Endometrial microvascular endothelial cells (primary cell): ENCODE measurements around the gene PRR13. TPM values are rescaled to one million over a fixed set of nuclear protein-coding genes. Genes with fewer than 3 reads are reported as not detected.
"Not testable (repeated sequence)": the region's sequence is repeated elsewhere in the genome, so short reads cannot be mapped to it uniquely, and the experiment has no call there.

Experiments
- in situ Hi-C: cut with HindIII; loops from 2 replicates; pipeline ENCODE4 v1.10.0; 2017; ENCODE audit warnings: low sequenced_read_pairs, low pct_unique_long_range_greater_than_20kb; ENCODE audit errors: inconsistent ontology term
- total RNA-seq: library from RNA; depleted of rRNA; stranded (reverse); fragments of >200 nt; gene quantifications from one replicate; pipeline ENCODE4 v1.2.3, GENCODE V29; 2015; ENCODE audit errors: inconsistent ontology term

The PRR13 gene
- total RNA-seq, 1 donor from 2014 or later, result 91.8 TPM

GRCh38 chr12:53464685-53465418, 23.3 kb downstream of the PRR13 start:
- in situ Hi-C loops, result no loop called here

GRCh38 chr12:53465679-53466078, 24.1 kb downstream of the PRR13 start:
- in situ Hi-C loops, result no loop called here

- in situ Hi-C loops, result no loop called here
Measured at GRCh38 chr12:53466640-53467039, 25.1 kb downstream of the PRR13 start.

GRCh38 chr12:53467082-53467481, 25.5 kb downstream of the PRR13 start:
- in situ Hi-C loops, result no loop called here

GRCh38 chr12:53467880-53468279, 26.3 kb downstream of the PRR13 start:
- in situ Hi-C loops, result no loop called here

GRCh38 chr12:53468282-53468681, 26.7 kb downstream of the PRR13 start:
- in situ Hi-C loops, result no loop called here

GRCh38 chr12:53472056-53472582, 30.6 kb downstream of the PRR13 start:
- in situ Hi-C loops, result no loop called here

- in situ Hi-C loops, result no loop called here
Measured at GRCh38 chr12:53474077-53474476, 32.5 kb downstream of the PRR13 start.

- in situ Hi-C loops, result no loop called here
Measured at GRCh38 chr12:53474819-53475218, 33.3 kb downstream of the PRR13 start.

GRCh38 chr12:53476769-53477209, 35.3 kb downstream of the PRR13 start:
- in situ Hi-C loops, result no loop called here

- in situ Hi-C loops, result no loop called here
Measured at GRCh38 chr12:53478865-53479264, 37.3 kb downstream of the PRR13 start.

- in situ Hi-C loops, result no loop called here
Measured at GRCh38 chr12:53479331-53479730, 37.8 kb downstream of the PRR13 start.

- in situ Hi-C loops, result no loop called here
Measured at GRCh38 chr12:53480491-53481442, 39.2 kb downstream of the PRR13 start.

- in situ Hi-C loops, result not testable (repeated sequence)
Measured at GRCh38 chr12:53481458-53481857, 39.9 kb downstream of the PRR13 start.

- in situ Hi-C loops, result no loop called here
Measured at GRCh38 chr12:53481939-53482586, 40.5 kb downstream of the PRR13 start.

- in situ Hi-C loops, result no loop called here
Measured at GRCh38 chr12:53482626-53483168, 41.2 kb downstream of the PRR13 start.

- in situ Hi-C loops, result no loop called here
Measured at GRCh38 chr12:53483225-53483978, 41.9 kb downstream of the PRR13 start.

- in situ Hi-C loops, result no loop called here
Measured at GRCh38 chr12:53483979-53484377, 42.4 kb downstream of the PRR13 start.
